NT2/D1 (cell line): ENCODE data around the gene AFMID.

Source experiments
- SUZ12 ChIP-seq: IDR thresholded peaks from 2 replicates; pipeline ENCODE4 v1.6.1; 2011; ENCODE audit not compliant: insufficient read length, insufficient read depth; ENCODE audit errors: extremely low read depth
- YY1 ChIP-seq: IDR thresholded peaks from 2 replicates; pipeline ENCODE4 v1.6.1; 2011; ENCODE audit not compliant: insufficient read length, insufficient read depth
- ZNF274 ChIP-seq: IDR thresholded peaks from 2 replicates; pipeline ENCODE4 v1.6.1; 2011; ENCODE audit warnings: mild to moderate bottlenecking, low read depth, low read length

GRCh38 chr17:78196716-78197115 lies 9.6 kb downstream of the AFMID start:
- TF ChIP-seq SUZ12 (no peak), ZNF274 (no peak), YY1 (no peak)
